ENCODE results near the gene MCTP2.

The MCTP2 gene

DNA sequence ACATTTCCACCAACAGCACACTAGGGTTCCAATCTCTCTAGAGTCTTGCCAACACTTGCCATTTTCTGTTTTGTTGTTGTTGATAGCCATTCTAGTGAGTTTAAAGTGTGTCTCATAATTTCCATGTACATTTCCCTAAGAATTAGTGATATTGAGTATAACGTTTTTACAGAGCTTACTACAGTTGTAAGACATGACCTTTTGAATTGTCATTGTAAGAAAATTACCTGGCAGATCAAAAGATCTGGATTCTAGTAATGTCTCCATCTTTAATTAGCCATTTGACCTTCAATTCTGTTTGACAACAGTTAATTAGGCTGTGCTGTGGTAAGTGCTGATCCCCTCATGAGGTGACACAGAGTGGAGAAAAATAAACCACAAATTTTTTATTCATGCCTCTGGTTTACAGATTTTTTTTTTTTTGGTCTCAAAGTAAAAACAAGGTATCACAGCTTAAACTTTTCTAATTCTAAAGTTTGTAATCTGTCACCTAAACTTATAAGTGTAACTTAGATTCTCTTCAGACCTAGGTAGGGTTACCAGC lies 20.9 kb downstream of the MCTP2 start:
- Histone ChIP-seq H3K9me3 (ENCODE audit: control insufficient read depth, insufficient read depth, low read depth, low read length) (no peaks in the 10 kb centered on the region), H3K27ac (ENCODE audit: extremely low read depth, low read depth, low read length) (no peak overlapping the region), H3K36me3 (ENCODE audit: control insufficient read depth in 2 of 2, insufficient read depth in 1 of 2, low read length in 2 of 2) (no peaks in the 10 kb centered on the region), H3K4me3 (ENCODE audit: low read depth, low read length) (no peak overlapping the region), H3K4me1 (ENCODE audit: control insufficient read depth, insufficient read depth, low read length) (no peaks in the 10 kb centered on the region)
- TF ChIP-seq ZNF830 (tag by site-specific recombination; IDR thresholded peaks at IDR 0.05; ENCODE audit: low read depth), result no peak
- no peak for TF ChIP-seq ZNF157 (tag by site-specific recombination; IDR thresholded peaks at IDR 0.05)
- CTCF ChIA-PET, result interaction anchor here (1.0 kb wide), 1 partner anchor 14 kb away, joined by 3 read pairs; no protein-coding TSS in a partner anchor
- POLR2A ChIA-PET, result no interaction called here

DNA sequence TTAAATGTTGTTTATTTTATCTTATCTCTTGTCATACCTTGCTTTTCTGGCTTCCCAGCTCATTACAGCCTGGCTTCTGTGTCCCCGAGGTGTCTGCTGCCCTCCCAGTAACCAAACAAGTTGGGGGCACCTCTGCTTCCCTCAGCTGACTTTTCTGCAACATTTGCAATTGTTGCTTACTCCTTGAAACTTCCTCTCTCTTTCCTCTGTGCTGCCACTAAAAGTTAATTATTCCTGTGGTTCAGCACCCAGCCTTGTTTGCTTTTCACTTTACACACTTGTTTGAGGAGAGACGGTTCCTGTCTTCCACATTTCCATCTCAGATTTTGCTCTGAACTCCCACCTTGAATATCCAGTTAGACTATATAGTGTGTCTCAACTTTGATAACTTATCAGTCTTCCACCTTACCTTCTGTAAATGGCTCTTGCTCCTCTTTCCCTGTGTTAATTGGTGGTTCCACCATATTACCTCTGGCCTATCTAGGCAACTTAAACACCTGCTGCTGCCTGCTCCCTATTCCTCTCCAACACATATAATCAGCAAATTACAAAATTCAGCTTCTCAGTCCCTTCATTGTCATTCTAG lies 21.6 kb downstream of the MCTP2 start:
- H3K27ac ChIP-seq (ENCODE audit: extremely low read depth, low read depth, low read length), result no peak overlapping the region
- no peaks in the 10 kb centered on the region for H3K9me3 ChIP-seq (ENCODE audit: control insufficient read depth, insufficient read depth, low read depth, low read length)
- no peaks in the 10 kb centered on the region for H3K4me1 ChIP-seq (ENCODE audit: control insufficient read depth, insufficient read depth, low read length)
- H3K4me3 ChIP-seq (ENCODE audit: low read depth, low read length), result no peak overlapping the region
- POLR2A ChIA-PET, result no interaction called here
- TF ChIP-seq ZNF776 (tag by site-specific recombination; IDR thresholded peaks at IDR 0.05; ENCODE audit: borderline replicate concordance), result no peak
- TF ChIP-seq WT1 (tag by site-specific recombination; IDR thresholded peaks at IDR 0.05), result no peak
- no peak for TF ChIP-seq ZNF354C (tag by site-specific recombination; IDR thresholded peaks at IDR 0.05; ENCODE audit: borderline replicate concordance, low read depth)
- no peak for TF ChIP-seq ZNF529 (tag by site-specific recombination; IDR thresholded peaks at IDR 0.05; ENCODE audit: insufficient replicate concordance)
- TF ChIP-seq ZNF785 (tag by site-specific recombination; IDR thresholded peaks at IDR 0.05), result no peak
- TF ChIP-seq MEIS1 (CRISPR knock-in tag; IDR thresholded peaks at IDR 0.05; ENCODE audit: borderline replicate concordance), result no peak
- no peak for TF ChIP-seq ZNF549 (tag by site-specific recombination; IDR thresholded peaks at IDR 0.05)
- no peak for TF ChIP-seq ZSCAN5A (tag by site-specific recombination; IDR thresholded peaks at IDR 0.05)
- TF ChIP-seq ZNF114 (tag by site-specific recombination; IDR thresholded peaks at IDR 0.05), result no peak
- no peak for TF ChIP-seq ZNF324 (tag by site-specific recombination; IDR thresholded peaks at IDR 0.05)
- no peak for TF ChIP-seq ZNF214 (tag by site-specific recombination; IDR thresholded peaks at IDR 0.05; ENCODE audit: borderline replicate concordance)
- TF ChIP-seq, protein P1, sequence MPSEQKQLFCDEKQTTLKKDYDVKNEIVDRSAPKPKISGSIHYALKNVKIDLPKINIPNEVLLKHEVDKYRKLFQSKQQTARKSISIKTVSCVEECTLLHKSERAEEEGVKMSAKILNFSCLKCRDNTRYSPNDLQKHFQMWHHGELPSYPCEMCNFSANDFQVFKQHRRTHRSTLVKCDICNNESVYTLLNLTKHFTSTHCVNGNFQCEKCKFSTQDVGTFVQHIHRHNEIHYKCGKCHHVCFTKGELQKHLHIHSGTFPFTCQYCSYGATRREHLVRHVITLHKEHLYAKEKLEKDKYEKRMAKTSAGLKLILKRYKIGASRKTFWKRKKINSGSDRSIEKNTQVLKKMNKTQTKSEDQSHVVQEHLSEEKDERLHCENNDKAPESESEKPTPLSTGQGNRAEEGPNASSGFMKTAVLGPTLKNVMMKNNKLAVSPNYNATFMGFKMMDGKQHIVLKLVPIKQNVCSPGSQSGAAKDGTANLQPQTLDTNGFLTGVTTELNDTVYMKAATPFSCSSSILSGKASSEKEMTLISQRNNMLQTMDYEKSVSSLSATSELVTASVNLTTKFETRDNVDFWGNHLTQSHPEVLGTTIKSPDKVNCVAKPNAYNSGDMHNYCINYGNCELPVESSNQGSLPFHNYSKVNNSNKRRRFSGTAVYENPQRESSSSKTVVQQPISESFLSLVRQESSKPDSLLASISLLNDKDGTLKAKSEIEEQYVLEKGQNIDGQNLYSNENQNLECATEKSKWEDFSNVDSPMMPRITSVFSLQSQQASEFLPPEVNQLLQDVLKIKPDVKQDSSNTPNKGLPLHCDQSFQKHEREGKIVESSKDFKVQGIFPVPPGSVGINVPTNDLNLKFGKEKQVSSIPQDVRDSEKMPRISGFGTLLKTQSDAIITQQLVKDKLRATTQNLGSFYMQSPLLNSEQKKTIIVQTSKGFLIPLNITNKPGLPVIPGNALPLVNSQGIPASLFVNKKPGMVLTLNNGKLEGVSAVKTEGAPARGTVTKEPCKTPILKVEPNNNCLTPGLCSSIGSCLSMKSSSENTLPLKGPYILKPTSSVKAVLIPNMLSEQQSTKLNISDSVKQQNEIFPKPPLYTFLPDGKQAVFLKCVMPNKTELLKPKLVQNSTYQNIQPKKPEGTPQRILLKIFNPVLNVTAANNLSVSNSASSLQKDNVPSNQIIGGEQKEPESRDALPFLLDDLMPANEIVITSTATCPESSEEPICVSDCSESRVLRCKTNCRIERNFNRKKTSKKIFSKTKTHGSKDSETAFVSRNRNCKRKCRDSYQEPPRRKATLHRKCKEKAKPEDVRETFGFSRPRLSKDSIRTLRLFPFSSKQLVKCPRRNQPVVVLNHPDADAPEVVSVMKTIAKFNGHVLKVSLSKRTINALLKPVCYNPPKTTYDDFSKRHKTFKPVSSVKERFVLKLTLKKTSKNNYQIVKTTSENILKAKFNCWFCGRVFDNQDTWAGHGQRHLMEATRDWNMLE (tag by site-specific recombination; conservative IDR thresholded peaks at IDR 0.05; ENCODE audit: low read depth), result no peak
- no peak for TF ChIP-seq ZNF2 (tag by site-specific recombination; IDR thresholded peaks at IDR 0.05)
- TF ChIP-seq ZNF175 (tag by site-specific recombination; IDR thresholded peaks at IDR 0.05), result no peak
- TF ChIP-seq ZNF292 (tag by site-specific recombination; IDR thresholded peaks at IDR 0.05; ENCODE audit: borderline replicate concordance, low read depth), result no peak
- no peak for TF ChIP-seq ZNF777 (tag by site-specific recombination; IDR thresholded peaks at IDR 0.05; ENCODE audit: borderline replicate concordance)
- no peaks in the 10 kb centered on the region for H3K36me3 ChIP-seq (ENCODE audit: control insufficient read depth in 2 of 2, insufficient read depth in 1 of 2, low read length in 2 of 2)
- CTCF ChIA-PET, result interaction anchor here (1.0 to 1.1 kb wide), 2 partner anchors 10 to 13 kb away, joined by 3 read pairs; no protein-coding TSS in a partner anchor
